ENCODE results near the gene HHLA2. TPM values are rescaled to one million over a fixed set of nuclear protein-coding genes. Genes with fewer than 3 reads are reported as not detected.
"Not testable (repeated sequence)": the region's sequence is repeated elsewhere in the genome, so short reads cannot be mapped to it uniquely, and the experiment has no call there.

Gene HHLA2
- total RNA-seq, 1 experiment from 2014 or later: not detected

- intact Hi-C loops (cut with micrococcal nuclease): no loop called here
- H3F3A ChIP-seq (ENCODE audit: low read length, unreplicated experiment): no peaks in the 10 kb centered on the region
- H3K27ac ChIP-seq (ENCODE audit: low read length): no peak overlapping the region
- no TSS peak for BruUV-seq (replicated peaks)
- ChIA-PET CTCF (interaction anchor here (0.6 kb wide), 1 partner anchor 591 kb away, joined by 4 read pairs; no protein-coding TSS in a partner anchor), POLR2A (ENCODE audit: unreplicated experiment) (no interaction called here)
- H3K4me1 ChIP-seq (ENCODE audit: insufficient read depth, low read length): peaks cover 5% of the 10 kb centered on the region; the same call in 1 of the 2 replicates
- ATAC-seq (peak; percentile 79), DNase-seq (peak; percentile 62)
- no peaks in the 10 kb centered on the region for H3K27me3 ChIP-seq (ENCODE audit: low read length)
- H2AFZ ChIP-seq (ENCODE audit: low read length): no peak overlapping the region
- no peak overlapping the region for H3K4me3 ChIP-seq (ENCODE audit: low read length)
- H3K9ac ChIP-seq (ENCODE audit: low read length): no peak overlapping the region
- H4K20me1 ChIP-seq (ENCODE audit: low read length): no peaks in the 10 kb centered on the region
- H3K9me3 ChIP-seq (ENCODE audit: low read length): no peaks in the 10 kb centered on the region
- TF ChIP-seq EZH2phosphoT487 (IDR thresholded peaks at IDR 0.05; ENCODE audit: borderline replicate concordance, low read length) (no peak), CTCF (conservative IDR thresholded peaks at IDR 0.05; ENCODE audit: low read depth, low read length) (no peak), EZH2 (IDR thresholded peaks at IDR 0.05; ENCODE audit: low read length, unreplicated experiment) (no peak)
- H3K9me2 ChIP-seq (replicated peaks; ENCODE audit: low read length): no peaks in the 10 kb centered on the region
- no peak overlapping the region for H3K4me2 ChIP-seq (ENCODE audit: low read length)
- no peaks in the 10 kb centered on the region for H3K79me2 ChIP-seq (ENCODE audit: low read length)
- no peaks in the 10 kb centered on the region for H3K36me3 ChIP-seq (ENCODE audit: low read depth, low read length)
Measured at GRCh38 chr3:108251844-108252243, 44.5 kb upstream of the HHLA2 start.

- H3K9me2 ChIP-seq (replicated peaks; ENCODE audit: low read length): no peaks in the 10 kb centered on the region
- no peak overlapping the region for H3K9ac ChIP-seq (ENCODE audit: low read length)
- no peaks in the 10 kb centered on the region for H3K36me3 ChIP-seq (ENCODE audit: low read depth, low read length)
- H3F3A ChIP-seq (ENCODE audit: low read length, unreplicated experiment): no peaks in the 10 kb centered on the region
- no peaks in the 10 kb centered on the region for H3K79me2 ChIP-seq (ENCODE audit: low read length)
- ChIA-PET POLR2A (ENCODE audit: unreplicated experiment) (no interaction called here), CTCF (no interaction called here)
- H3K9me3 ChIP-seq (ENCODE audit: low read length): no peaks in the 10 kb centered on the region
- no peaks in the 10 kb centered on the region for H3K27me3 ChIP-seq (ENCODE audit: low read length)
- no peaks in the 10 kb centered on the region for H4K20me1 ChIP-seq (ENCODE audit: low read length)
- DNase-seq: no peak
- BruUV-seq (replicated peaks): no TSS peak
- no peak overlapping the region for H3K27ac ChIP-seq (ENCODE audit: low read length)
- no peak for TF ChIP-seq EZH2phosphoT487 (IDR thresholded peaks at IDR 0.05; ENCODE audit: borderline replicate concordance, low read length)
- TF ChIP-seq CTCF (conservative IDR thresholded peaks at IDR 0.05; ENCODE audit: low read depth, low read length): no peak
- no peak for TF ChIP-seq EZH2 (IDR thresholded peaks at IDR 0.05; ENCODE audit: low read length, unreplicated experiment)
- intact Hi-C loops (cut with micrococcal nuclease): no loop called here
- H3K4me3 ChIP-seq (ENCODE audit: low read length): no peak overlapping the region
- H3K4me1 ChIP-seq (ENCODE audit: insufficient read depth, low read length): peaks cover 5% of the 10 kb centered on the region; the same call in 1 of the 2 replicates
- no peak overlapping the region for H2AFZ ChIP-seq (ENCODE audit: low read length)
- no peak for ATAC-seq
- no peak overlapping the region for H3K4me2 ChIP-seq (ENCODE audit: low read length)
Measured at GRCh38 chr3:108255131-108255530, 41.2 kb upstream of the HHLA2 start.

GRCh38 chr3:108264534-108265298, 31.6 kb upstream of the HHLA2 start:
- H3K27me3 ChIP-seq (ENCODE audit: low read length); H3K9me2 ChIP-seq (replicated peaks; ENCODE audit: low read length); CTCF ChIA-PET; H3K4me3 ChIP-seq (ENCODE audit: low read length); H4K20me1 ChIP-seq (ENCODE audit: low read length); BruUV-seq (replicated peaks); POLR2A ChIA-PET (ENCODE audit: unreplicated experiment); H3K4me1 ChIP-seq (ENCODE audit: insufficient read depth, low read length); H2AFZ ChIP-seq (ENCODE audit: low read length); H3K79me2 ChIP-seq (ENCODE audit: low read length); H3F3A ChIP-seq (ENCODE audit: low read length, unreplicated experiment); H3K9ac ChIP-seq (ENCODE audit: low read length); H3K4me2 ChIP-seq (ENCODE audit: low read length); ATAC-seq; H3K36me3 ChIP-seq (ENCODE audit: low read depth, low read length); intact Hi-C loops (cut with micrococcal nuclease); DNase-seq; H3K9me3 ChIP-seq (ENCODE audit: low read length); H3K27ac ChIP-seq (ENCODE audit: low read length): not testable (repeated sequence)

GRCh38 chr3:108268235-108268634, 28.1 kb upstream of the HHLA2 start:
- H3K27ac ChIP-seq (ENCODE audit: low read length); DNase-seq; H2AFZ ChIP-seq (ENCODE audit: low read length); ATAC-seq; H3K9me2 ChIP-seq (replicated peaks; ENCODE audit: low read length); H3K4me1 ChIP-seq (ENCODE audit: insufficient read depth, low read length); H3K27me3 ChIP-seq (ENCODE audit: low read length); H3K4me3 ChIP-seq (ENCODE audit: low read length); H4K20me1 ChIP-seq (ENCODE audit: low read length); H3F3A ChIP-seq (ENCODE audit: low read length, unreplicated experiment); intact Hi-C loops (cut with micrococcal nuclease); BruUV-seq (replicated peaks); H3K9me3 ChIP-seq (ENCODE audit: low read length); H3K36me3 ChIP-seq (ENCODE audit: low read depth, low read length); CTCF ChIA-PET; H3K9ac ChIP-seq (ENCODE audit: low read length); H3K4me2 ChIP-seq (ENCODE audit: low read length); H3K79me2 ChIP-seq (ENCODE audit: low read length): not testable (repeated sequence)
- POLR2A ChIA-PET (ENCODE audit: unreplicated experiment): interaction anchor here (0.6 to 0.7 kb wide), 2 partner anchors 50 to 169 kb away, joined by 3 to 4 read pairs; no protein-coding TSS in a partner anchor

All from PC-3 (cell line).